HEK293 (cell line): Measurements from ENCODE around the gene KRABD2.

Experiments
- CTCF ChIA-PET: fragments of 350-600 bp; formaldehyde crosslinking; extraction: SDS; loops from one replicate; lab custom pipeline; 2021; ENCODE audit warnings: antibody characterized with exemption; lab: Yijun Ruan, JAX
- POLR2A ChIA-PET: fragments of 300-600 bp; formaldehyde crosslinking; extraction: SDS; loops from one replicate; lab custom pipeline; 2020; ENCODE audit warnings: antibody characterized with exemption, inconsistent platforms; lab: Yijun Ruan, JAX
- H3K27ac ChIP-seq: fragments of 200-500 bp; sonication (Bioruptor generic); 2 replicates; pipeline ENCODE4 v1.5.1; 2014; ENCODE audit warnings: low read depth, low read length, control low read depth, inconsistent platforms; ENCODE audit errors: extremely low read depth
- H3K36me3 ChIP-seq, 2 experiments: fragments of 200-500 bp in 1 of 2; sonication (Bioruptor generic) in 1 of 2; 1 replicate in 1 of 2; 2 replicates in 1 of 2; pipeline ENCODE4 v1.5.1; 2014 to 2017; ENCODE audit warnings: inconsistent platforms in 2 of 2, low read length in 2 of 2; ENCODE audit not compliant: control insufficient read depth in 2 of 2, insufficient read depth in 1 of 2
- H3K4me1 ChIP-seq: fragments of 200-500 bp; sonication (Bioruptor generic); 2 replicates; pipeline ENCODE4 v1.5.1; 2014; ENCODE audit warnings: mild to moderate bottlenecking, low read length, inconsistent platforms; ENCODE audit not compliant: control insufficient read depth, insufficient read depth
- H3K4me3 ChIP-seq: 2 replicates; pipeline ENCODE4 v1.5.1; 2011; ENCODE audit warnings: low read depth, mild to moderate bottlenecking, control low read depth, low read length, moderate library complexity
- H3K9me3 ChIP-seq: fragments of 200-500 bp; sonication (Bioruptor generic); 2 replicates; pipeline ENCODE4 v1.5.1; 2014; ENCODE audit warnings: low read depth, low read length, inconsistent platforms; ENCODE audit not compliant: control insufficient read depth, insufficient read depth
- FEZF1 ChIP-seq: fragments of 450-650 bp; formaldehyde crosslinking; IDR thresholded peaks from 2 replicates; pipeline ENCODE4 v1.5.1; 2016; ENCODE audit warnings: missing biosample characterization, missing genetic modification characterization
- GLI2 ChIP-seq: fragments of 450-650 bp; formaldehyde crosslinking; IDR thresholded peaks from 2 replicates; pipeline ENCODE4; 2017; ENCODE audit warnings: missing biosample characterization, missing genetic modification characterization, low read depth, borderline replicate concordance
- TCF7L2 ChIP-seq: IDR thresholded peaks from 2 replicates; pipeline ENCODE4 v1.6.1; 2011; ENCODE audit warnings: low read depth, mild to moderate bottlenecking, inconsistent platforms, low read length, moderate library complexity, borderline replicate concordance
- ZNF112 ChIP-seq: fragments of 450-650 bp; formaldehyde crosslinking; IDR thresholded peaks from 2 replicates; pipeline ENCODE4 v1.5.0; 2017; ENCODE audit warnings: missing biosample characterization, missing genetic modification characterization
- ZNF114 ChIP-seq: fragments of 450-650 bp; formaldehyde crosslinking; IDR thresholded peaks from 2 replicates; pipeline ENCODE4 v1.5.0; 2017; ENCODE audit warnings: missing biosample characterization, missing genetic modification characterization
- ZNF121 ChIP-seq: fragments of 450-650 bp; formaldehyde crosslinking; IDR thresholded peaks from 2 replicates; pipeline ENCODE4 v1.5.1; 2016; ENCODE audit warnings: missing biosample characterization, missing genetic modification characterization
- ZNF175 ChIP-seq: fragments of 450-650 bp; formaldehyde crosslinking; IDR thresholded peaks from 2 replicates; pipeline ENCODE4 v1.5.1; 2016; ENCODE audit warnings: missing biosample characterization, missing genetic modification characterization
- ZNF19 ChIP-seq: fragments of 450-650 bp; formaldehyde crosslinking; IDR thresholded peaks from 2 replicates; pipeline ENCODE4; 2016; ENCODE audit warnings: missing biosample characterization, missing genetic modification characterization, low read depth
- ZNF23 ChIP-seq: fragments of 450-650 bp; formaldehyde crosslinking; IDR thresholded peaks from 2 replicates; pipeline ENCODE4 v1.5.1; 2016; ENCODE audit warnings: missing biosample characterization, missing genetic modification characterization, borderline replicate concordance
- ZNF24 ChIP-seq: fragments of 450-650 bp; formaldehyde crosslinking; IDR thresholded peaks from 2 replicates; pipeline ENCODE4 v1.5.1; 2016; ENCODE audit warnings: missing biosample characterization, missing genetic modification characterization
- ZNF302 ChIP-seq: fragments of 450-650 bp; formaldehyde crosslinking; IDR thresholded peaks from 2 replicates; pipeline ENCODE4 v1.5.1; 2016; ENCODE audit warnings: missing biosample characterization, missing genetic modification characterization, low read depth
- ZNF366 ChIP-seq: fragments of 450-650 bp; formaldehyde crosslinking; conservative IDR thresholded peaks from 2 replicates; pipeline ENCODE4 v1.5.1; 2016; ENCODE audit warnings: missing biosample characterization, missing genetic modification characterization
- ZNF433 ChIP-seq: fragments of 450-650 bp; formaldehyde crosslinking; IDR thresholded peaks from 2 replicates; pipeline ENCODE4 v1.5.1; 2016; ENCODE audit warnings: missing biosample characterization, missing genetic modification characterization, low read depth
- TF ChIP-seq, protein P1 (sequence below): fragments of 450-650 bp; formaldehyde crosslinking; conservative IDR thresholded peaks from 2 replicates; pipeline ENCODE4 v1.5.1; 2016; ENCODE audit warnings: low read depth, missing biosample characterization, missing genetic modification characterization
- TF ChIP-seq, protein P2 (sequence below): fragments of 450-650 bp; formaldehyde crosslinking; IDR thresholded peaks from 2 replicates; pipeline ENCODE4 v1.5.1; 2017; ENCODE audit warnings: missing biosample characterization, missing genetic modification characterization
- TF ChIP-seq, protein P3 (sequence below): fragments of 450-650 bp; formaldehyde crosslinking; IDR thresholded peaks from 2 replicates; pipeline ENCODE4 v1.5.1; 2016; ENCODE audit warnings: missing biosample characterization, missing genetic modification characterization
- TF ChIP-seq, protein P4 (sequence below): fragments of 450-650 bp; formaldehyde crosslinking; IDR thresholded peaks from 2 replicates; pipeline ENCODE4 v1.5.1; 2017; ENCODE audit warnings: missing biosample characterization, missing genetic modification characterization
- TF ChIP-seq, protein P5 (sequence below): fragments of 450-650 bp; formaldehyde crosslinking; IDR thresholded peaks from 2 replicates; pipeline ENCODE4 v1.5.1; 2016; ENCODE audit warnings: missing biosample characterization, missing genetic modification characterization

KRABD2 gene

DNA sequence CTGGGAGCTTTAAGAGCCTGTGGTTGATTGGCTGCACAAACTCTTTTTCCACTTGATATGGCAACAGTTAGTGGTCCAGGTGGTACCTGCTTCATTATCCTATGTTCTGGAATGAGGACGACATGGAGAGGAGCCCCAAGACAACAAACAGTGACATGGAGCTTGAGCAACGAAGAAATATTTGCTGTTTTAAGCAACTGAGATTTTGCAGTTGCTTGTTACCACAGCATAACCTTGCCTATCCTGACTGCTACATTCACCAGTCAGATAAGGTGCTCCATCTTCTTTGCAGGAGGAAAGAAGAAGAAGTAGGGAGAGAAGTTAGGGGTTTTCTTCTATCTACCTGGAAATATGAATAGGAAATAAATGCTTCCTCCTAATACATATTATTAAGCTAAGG lies 44.4 kb downstream of the KRABD2 start:
- no peaks in the 10 kb centered on the region for H3K36me3 ChIP-seq
- H3K9me3 ChIP-seq, result no peaks in the 10 kb centered on the region; the same call in 1 of the 2 replicates
- TF ChIP-seq, protein P1, sequence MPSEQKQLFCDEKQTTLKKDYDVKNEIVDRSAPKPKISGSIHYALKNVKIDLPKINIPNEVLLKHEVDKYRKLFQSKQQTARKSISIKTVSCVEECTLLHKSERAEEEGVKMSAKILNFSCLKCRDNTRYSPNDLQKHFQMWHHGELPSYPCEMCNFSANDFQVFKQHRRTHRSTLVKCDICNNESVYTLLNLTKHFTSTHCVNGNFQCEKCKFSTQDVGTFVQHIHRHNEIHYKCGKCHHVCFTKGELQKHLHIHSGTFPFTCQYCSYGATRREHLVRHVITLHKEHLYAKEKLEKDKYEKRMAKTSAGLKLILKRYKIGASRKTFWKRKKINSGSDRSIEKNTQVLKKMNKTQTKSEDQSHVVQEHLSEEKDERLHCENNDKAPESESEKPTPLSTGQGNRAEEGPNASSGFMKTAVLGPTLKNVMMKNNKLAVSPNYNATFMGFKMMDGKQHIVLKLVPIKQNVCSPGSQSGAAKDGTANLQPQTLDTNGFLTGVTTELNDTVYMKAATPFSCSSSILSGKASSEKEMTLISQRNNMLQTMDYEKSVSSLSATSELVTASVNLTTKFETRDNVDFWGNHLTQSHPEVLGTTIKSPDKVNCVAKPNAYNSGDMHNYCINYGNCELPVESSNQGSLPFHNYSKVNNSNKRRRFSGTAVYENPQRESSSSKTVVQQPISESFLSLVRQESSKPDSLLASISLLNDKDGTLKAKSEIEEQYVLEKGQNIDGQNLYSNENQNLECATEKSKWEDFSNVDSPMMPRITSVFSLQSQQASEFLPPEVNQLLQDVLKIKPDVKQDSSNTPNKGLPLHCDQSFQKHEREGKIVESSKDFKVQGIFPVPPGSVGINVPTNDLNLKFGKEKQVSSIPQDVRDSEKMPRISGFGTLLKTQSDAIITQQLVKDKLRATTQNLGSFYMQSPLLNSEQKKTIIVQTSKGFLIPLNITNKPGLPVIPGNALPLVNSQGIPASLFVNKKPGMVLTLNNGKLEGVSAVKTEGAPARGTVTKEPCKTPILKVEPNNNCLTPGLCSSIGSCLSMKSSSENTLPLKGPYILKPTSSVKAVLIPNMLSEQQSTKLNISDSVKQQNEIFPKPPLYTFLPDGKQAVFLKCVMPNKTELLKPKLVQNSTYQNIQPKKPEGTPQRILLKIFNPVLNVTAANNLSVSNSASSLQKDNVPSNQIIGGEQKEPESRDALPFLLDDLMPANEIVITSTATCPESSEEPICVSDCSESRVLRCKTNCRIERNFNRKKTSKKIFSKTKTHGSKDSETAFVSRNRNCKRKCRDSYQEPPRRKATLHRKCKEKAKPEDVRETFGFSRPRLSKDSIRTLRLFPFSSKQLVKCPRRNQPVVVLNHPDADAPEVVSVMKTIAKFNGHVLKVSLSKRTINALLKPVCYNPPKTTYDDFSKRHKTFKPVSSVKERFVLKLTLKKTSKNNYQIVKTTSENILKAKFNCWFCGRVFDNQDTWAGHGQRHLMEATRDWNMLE, result no peak
- TF ChIP-seq ZNF23 (tag by site-specific recombination) (no peak), ZNF175 (tag by site-specific recombination) (no peak), ZNF19 (tag by site-specific recombination) (no peak), GLI2 (tag by site-specific recombination) (no peak), ZNF121 (tag by site-specific recombination) (no peak), ZNF112 (tag by site-specific recombination) (no peak), TCF7L2 (no peak)
- TF ChIP-seq, protein P2, sequence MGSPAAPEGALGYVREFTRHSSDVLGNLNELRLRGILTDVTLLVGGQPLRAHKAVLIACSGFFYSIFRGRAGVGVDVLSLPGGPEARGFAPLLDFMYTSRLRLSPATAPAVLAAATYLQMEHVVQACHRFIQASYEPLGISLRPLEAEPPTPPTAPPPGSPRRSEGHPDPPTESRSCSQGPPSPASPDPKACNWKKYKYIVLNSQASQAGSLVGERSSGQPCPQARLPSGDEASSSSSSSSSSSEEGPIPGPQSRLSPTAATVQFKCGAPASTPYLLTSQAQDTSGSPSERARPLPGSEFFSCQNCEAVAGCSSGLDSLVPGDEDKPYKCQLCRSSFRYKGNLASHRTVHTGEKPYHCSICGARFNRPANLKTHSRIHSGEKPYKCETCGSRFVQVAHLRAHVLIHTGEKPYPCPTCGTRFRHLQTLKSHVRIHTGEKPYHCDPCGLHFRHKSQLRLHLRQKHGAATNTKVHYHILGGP (tag by site-specific recombination), result no peak
- no peaks in the 10 kb centered on the region for H3K4me1 ChIP-seq
- ChIA-PET CTCF (interaction anchor here (0.7 to 2.4 kb wide), 3 partner anchors 9 to 314 kb away, joined by 3 to 6 read pairs (median 4); no protein-coding TSS in a partner anchor), POLR2A (no interaction called here)
- no peak overlapping the region for H3K27ac ChIP-seq
- no peak overlapping the region for H3K4me3 ChIP-seq

DNA sequence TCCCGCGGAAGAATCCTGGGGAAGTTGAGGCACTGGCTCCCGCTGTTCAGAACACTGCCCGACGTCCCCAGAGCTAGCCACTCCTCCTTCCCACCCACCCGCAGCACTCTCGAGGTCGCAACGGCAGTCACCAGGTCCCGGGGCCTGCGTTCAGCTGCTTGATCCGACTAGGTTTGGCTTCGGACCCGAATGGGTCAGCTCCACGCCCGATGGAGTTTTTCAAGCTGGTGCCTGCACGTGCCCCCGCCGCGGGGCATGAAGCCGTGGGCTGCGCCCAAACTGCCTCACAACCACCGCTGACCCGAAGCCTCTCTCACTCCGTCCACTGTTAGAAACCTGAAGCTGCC lies 49.2 kb downstream of the KRABD2 start:
- CTCF ChIA-PET, result interaction anchor here (0.6 to 1.2 kb wide), 5 partner anchors 14 to 253 kb away, joined by 3 to 5 read pairs (median 3); no protein-coding TSS in a partner anchor
- TF ChIP-seq ZNF114 (tag by site-specific recombination) (no peak), ZNF112 (tag by site-specific recombination) (no peak), ZNF433 (tag by site-specific recombination) (no peak), ZNF24 (tag by site-specific recombination) (no peak), ZNF302 (tag by site-specific recombination) (no peak), FEZF1 (tag by site-specific recombination) (no peak), ZNF366 (tag by site-specific recombination) (no peak)
- TF ChIP-seq, protein P3, sequence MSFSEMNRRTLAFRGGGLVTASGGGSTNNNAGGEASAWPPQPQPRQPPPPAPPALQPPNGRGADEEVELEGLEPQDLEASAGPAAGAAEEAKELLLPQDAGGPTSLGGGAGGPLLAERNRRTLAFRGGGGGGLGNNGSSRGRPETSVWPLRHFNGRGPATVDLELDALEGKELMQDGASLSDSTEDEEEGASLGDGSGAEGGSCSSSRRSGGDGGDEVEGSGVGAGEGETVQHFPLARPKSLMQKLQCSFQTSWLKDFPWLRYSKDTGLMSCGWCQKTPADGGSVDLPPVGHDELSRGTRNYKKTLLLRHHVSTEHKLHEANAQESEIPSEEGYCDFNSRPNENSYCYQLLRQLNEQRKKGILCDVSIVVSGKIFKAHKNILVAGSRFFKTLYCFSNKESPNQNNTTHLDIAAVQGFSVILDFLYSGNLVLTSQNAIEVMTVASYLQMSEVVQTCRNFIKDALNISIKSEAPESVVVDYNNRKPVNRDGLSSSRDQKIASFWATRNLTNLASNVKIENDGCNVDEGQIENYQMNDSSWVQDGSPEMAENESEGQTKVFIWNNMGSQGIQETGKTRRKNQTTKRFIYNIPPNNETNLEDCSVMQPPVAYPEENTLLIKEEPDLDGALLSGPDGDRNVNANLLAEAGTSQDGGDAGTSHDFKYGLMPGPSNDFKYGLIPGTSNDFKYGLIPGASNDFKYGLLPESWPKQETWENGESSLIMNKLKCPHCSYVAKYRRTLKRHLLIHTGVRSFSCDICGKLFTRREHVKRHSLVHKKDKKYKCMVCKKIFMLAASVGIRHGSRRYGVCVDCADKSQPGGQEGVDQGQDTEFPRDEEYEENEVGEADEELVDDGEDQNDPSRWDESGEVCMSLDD, result no peak
- TF ChIP-seq, protein P4, sequence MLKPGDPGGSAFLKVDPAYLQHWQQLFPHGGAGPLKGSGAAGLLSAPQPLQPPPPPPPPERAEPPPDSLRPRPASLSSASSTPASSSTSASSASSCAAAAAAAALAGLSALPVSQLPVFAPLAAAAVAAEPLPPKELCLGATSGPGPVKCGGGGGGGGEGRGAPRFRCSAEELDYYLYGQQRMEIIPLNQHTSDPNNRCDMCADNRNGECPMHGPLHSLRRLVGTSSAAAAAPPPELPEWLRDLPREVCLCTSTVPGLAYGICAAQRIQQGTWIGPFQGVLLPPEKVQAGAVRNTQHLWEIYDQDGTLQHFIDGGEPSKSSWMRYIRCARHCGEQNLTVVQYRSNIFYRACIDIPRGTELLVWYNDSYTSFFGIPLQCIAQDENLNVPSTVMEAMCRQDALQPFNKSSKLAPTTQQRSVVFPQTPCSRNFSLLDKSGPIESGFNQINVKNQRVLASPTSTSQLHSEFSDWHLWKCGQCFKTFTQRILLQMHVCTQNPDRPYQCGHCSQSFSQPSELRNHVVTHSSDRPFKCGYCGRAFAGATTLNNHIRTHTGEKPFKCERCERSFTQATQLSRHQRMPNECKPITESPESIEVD (tag by site-specific recombination), result no peak
- TF ChIP-seq, protein P5, sequence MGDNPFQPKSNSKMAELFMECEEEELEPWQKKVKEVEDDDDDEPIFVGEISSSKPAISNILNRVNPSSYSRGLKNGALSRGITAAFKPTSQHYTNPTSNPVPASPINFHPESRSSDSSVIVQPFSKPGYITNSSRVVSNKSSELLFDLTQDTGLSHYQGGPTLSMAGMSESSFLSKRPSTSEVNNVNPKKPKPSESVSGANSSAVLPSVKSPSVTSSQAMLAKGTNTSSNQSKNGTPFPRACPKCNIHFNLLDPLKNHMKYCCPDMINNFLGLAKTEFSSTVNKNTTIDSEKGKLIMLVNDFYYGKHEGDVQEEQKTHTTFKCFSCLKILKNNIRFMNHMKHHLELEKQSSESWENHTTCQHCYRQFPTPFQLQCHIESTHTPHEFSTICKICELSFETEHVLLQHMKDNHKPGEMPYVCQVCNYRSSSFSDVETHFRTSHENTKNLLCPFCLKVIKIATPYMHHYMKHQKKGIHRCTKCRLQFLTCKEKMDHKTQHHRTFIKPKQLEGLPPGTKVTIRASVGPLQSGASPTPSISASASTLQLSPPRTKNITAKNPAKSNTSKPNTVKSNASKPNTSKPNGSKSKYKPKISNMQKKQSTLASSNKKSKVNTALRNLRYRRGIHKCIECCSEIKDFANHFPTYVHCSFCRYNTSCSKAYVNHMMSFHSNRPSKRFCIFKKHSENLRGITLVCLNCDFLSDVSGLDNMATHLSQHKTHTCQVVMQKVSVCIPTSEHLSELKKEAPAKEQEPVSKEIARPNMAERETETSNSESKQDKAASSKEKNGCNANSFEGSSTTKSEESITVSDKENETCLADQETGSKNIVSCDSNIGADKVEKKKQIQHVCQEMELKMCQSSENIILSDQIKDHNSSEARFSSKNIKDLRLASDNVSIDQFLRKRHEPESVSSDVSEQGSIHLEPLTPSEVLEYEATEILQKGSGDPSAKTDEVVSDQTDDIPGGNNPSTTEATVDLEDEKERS (tag by site-specific recombination), result no peak

More for the DNA sequence above, 49.2 kb downstream of the KRABD2 start:
- no peaks in the 10 kb centered on the region; the same call in 1 of the 2 replicates for H3K9me3 ChIP-seq
- no peak overlapping the region for H3K4me3 ChIP-seq
- no peaks in the 10 kb centered on the region for H3K4me1 ChIP-seq
- H3K27ac ChIP-seq, result no peak overlapping the region
- POLR2A ChIA-PET, result interaction anchor here (1.3 to 1.9 kb wide), 3 partner anchors 8 to 32 kb away, joined by 4 to 6 read pairs (median 5); partner anchors contain the start of gene SLC25A35
- no peaks in the 10 kb centered on the region for H3K36me3 ChIP-seq
